Peyer's patch (tissue), 4 donors: ENCODE results near the gene BRINP2.

Experiments
- CTCF ChIP-seq, 6 experiments: fragments of 450-650 bp in 4 of 6; fragments of 200-600 bp in 2 of 6; sonication (generic) in 1 of 6; IDR thresholded peaks; one replicate each; pipeline ENCODE4 v1.5.1; 2017 to 2019; ENCODE audit warnings: antibody characterized with exemption in 6 of 6, mild to moderate bottlenecking in 3 of 6, moderate library complexity in 1 of 6
- POLR2A ChIP-seq, 2 donors: fragments of 450-650 bp; IDR thresholded peaks; one replicate each; pipeline ENCODE4 v1.5.1; 2017; ENCODE audit warnings: antibody characterized with exemption in 2 of 2, mild to moderate bottlenecking in 2 of 2, moderate library complexity in 2 of 2

GRCh38 chr1:177181631-177182291 lies 11.0 kb downstream of the BRINP2 start:
- peak in 5 of 6 experiments; percentile 6 to 51 (median 44) for TF ChIP-seq CTCF (IDR thresholded peaks at IDR 0.05)
- no peak for TF ChIP-seq POLR2A (IDR thresholded peaks at IDR 0.05)
